WTC11 (cell line): Measurements from ENCODE around the gene BMPR1B.

Experiments
- ATF6 ChIP-seq: sonication (generic); formaldehyde crosslinking; IDR thresholded peaks from 2 replicates; pipeline ENCODE4 v1.8.1; 2023; ENCODE audit warnings: mild to moderate bottlenecking, missing genetic modification reagents
- CDX4 ChIP-seq: fragments of 250-450 bp; sonication (Bioruptor Pico); IDR thresholded peaks from 2 replicates; pipeline ENCODE4 v1.9.0; 2021; ENCODE audit warnings: moderate library complexity, mild to moderate bottlenecking, inconsistent platforms, borderline replicate concordance
- CTCF ChIP-seq: fragments of 200-600 bp; IDR thresholded peaks from 2 replicates; pipeline ENCODE4 v1.8.0; 2022; ENCODE audit warnings: antibody characterized with exemption
- EMX1 ChIP-seq: fragments of 250-450 bp; sonication (Bioruptor Pico); IDR thresholded peaks from 2 replicates; pipeline ENCODE4 v1.8.0; 2021; ENCODE audit warnings: mild to moderate bottlenecking
- ESRRA ChIP-seq: sonication (generic); formaldehyde crosslinking; IDR thresholded peaks from 2 replicates; pipeline ENCODE4 v1.8.1; 2022; ENCODE audit warnings: mild to moderate bottlenecking, missing genetic modification reagents, borderline replicate concordance
- MAX ChIP-seq: sonication (generic); formaldehyde crosslinking; IDR thresholded peaks from 2 replicates; pipeline ENCODE4 v1.8.0; 2022; ENCODE audit warnings: mild to moderate bottlenecking, missing genetic modification reagents
- NFE2L1 ChIP-seq: sonication (generic); formaldehyde crosslinking; IDR thresholded peaks from 2 replicates; pipeline ENCODE4 v1.8.1; 2023; ENCODE audit warnings: missing genetic modification reagents
- SP1 ChIP-seq: sonication (generic); formaldehyde crosslinking; conservative IDR thresholded peaks from 2 replicates; pipeline ENCODE4 v1.8.1; 2022; ENCODE audit warnings: missing genetic modification reagents
- TP53 ChIP-seq: sonication (generic); formaldehyde crosslinking; IDR thresholded peaks from 2 replicates; pipeline ENCODE4 v1.8.1; 2023; ENCODE audit warnings: mild to moderate bottlenecking, missing genetic modification reagents
- ZNF219 ChIP-seq: sonication (generic); formaldehyde crosslinking; IDR thresholded peaks from 2 replicates; pipeline ENCODE4 v1.8.0; 2023; ENCODE audit warnings: missing genetic modification reagents, mild to moderate bottlenecking, borderline replicate concordance

- TF ChIP-seq CTCF (no peak), CDX4 (CRISPR knock-in tag) (no peak), TP53 (CRISPR knock-in tag) (no peak), ATF6 (no peak), EMX1 (CRISPR knock-in tag) (no peak), SP1 (no peak), ZNF219 (no peak), MAX (CRISPR knock-in tag) (no peak), NFE2L1 (CRISPR knock-in tag) (no peak), ESRRA (no peak)
Measured at GRCh38 chr4:95197353-95197752, 439.6 kb downstream of the BMPR1B start.
